BLaER1 (cell line): ENCODE results near the gene NMD3.

Experiments
- H3K27ac ChIP-seq: shearing (Covaris generic); formaldehyde crosslinking; 2 replicates; pipeline ENCODE4 v1.8.1; 2022
- H3K27me3 ChIP-seq: shearing (Covaris generic); formaldehyde crosslinking; 2 replicates; pipeline ENCODE4 v1.8.1; 2022
- H3K36me3 ChIP-seq: shearing (Covaris generic); formaldehyde crosslinking; 2 replicates; pipeline ENCODE4 v1.8.1; 2022
- H3K4me1 ChIP-seq: shearing (Covaris generic); formaldehyde crosslinking; 2 replicates; pipeline ENCODE4 v1.8.1; 2022
- H3K4me2 ChIP-seq: shearing (Covaris generic); formaldehyde crosslinking; 2 replicates; pipeline ENCODE4 v1.8.1; 2022
- H3K4me3 ChIP-seq: shearing (Covaris generic); formaldehyde crosslinking; 2 replicates; pipeline ENCODE4 v1.8.1; 2022
- H3K9ac ChIP-seq: shearing (Covaris generic); formaldehyde crosslinking; 2 replicates; pipeline ENCODE4 v1.8.1; 2022
- H3K9me3 ChIP-seq: shearing (Covaris generic); formaldehyde crosslinking; 2 replicates; pipeline ENCODE4 v1.8.1; 2022
- H4K20me1 ChIP-seq: shearing (Covaris generic); formaldehyde crosslinking; 2 replicates; pipeline ENCODE4 v1.8.1; 2022
- Cebpa-rat ChIP-seq: shearing (Covaris generic); IDR thresholded peaks from 2 replicates; pipeline ENCODE4 v1.8.1; 2022

NMD3 gene

GRCh38 chr3:161253711-161254110 lies 32.6 kb downstream of the NMD3 start:
- H3K4me2 ChIP-seq = no peak overlapping the region
- no peak overlapping the region for H3K9ac ChIP-seq
- TF ChIP-seq Cebpa-rat = no peak
- no peaks in the 10 kb centered on the region for H4K20me1 ChIP-seq
- H3K27me3 ChIP-seq = no peaks in the 10 kb centered on the region
- no peaks in the 10 kb centered on the region for H3K4me1 ChIP-seq
- H3K4me3 ChIP-seq = no peak overlapping the region
- H3K36me3 ChIP-seq = peaks cover 87% of the 10 kb centered on the region
- no peaks in the 10 kb centered on the region for H3K9me3 ChIP-seq
- no peak overlapping the region for H3K27ac ChIP-seq

GRCh38 chr3:161254861-161255260 lies 33.8 kb downstream of the NMD3 start:
- TF ChIP-seq Cebpa-rat = no peak
- Histone ChIP-seq H3K9ac (no peak overlapping the region), H3K4me2 (no peak overlapping the region), H3K9me3 (no peaks in the 10 kb centered on the region), H3K27me3 (no peaks in the 10 kb centered on the region), H3K36me3 (peaks cover 79% of the 10 kb centered on the region), H3K4me1 (no peaks in the 10 kb centered on the region), H3K4me3 (no peak overlapping the region), H4K20me1 (no peaks in the 10 kb centered on the region), H3K27ac (no peak overlapping the region)

- 0 out of 2 replicates have a peak, but pooled peaks cover 5% of the 10 kb centered on the region for H3K4me1 ChIP-seq
- peaks cover 33% of the 10 kb centered on the region for H3K9me3 ChIP-seq
- H3K27me3 ChIP-seq = no peaks in the 10 kb centered on the region
- no peak overlapping the region for H3K4me3 ChIP-seq
- no peak overlapping the region for H3K4me2 ChIP-seq
- no peak for TF ChIP-seq Cebpa-rat
- H3K36me3 ChIP-seq = peaks cover 33% of the 10 kb centered on the region
- H3K27ac ChIP-seq = no peak overlapping the region
- no peaks in the 10 kb centered on the region for H4K20me1 ChIP-seq
- no peak overlapping the region for H3K9ac ChIP-seq
Observed at GRCh38 chr3:161263057-161263456, 41.9 kb downstream of the NMD3 start.

DNA sequence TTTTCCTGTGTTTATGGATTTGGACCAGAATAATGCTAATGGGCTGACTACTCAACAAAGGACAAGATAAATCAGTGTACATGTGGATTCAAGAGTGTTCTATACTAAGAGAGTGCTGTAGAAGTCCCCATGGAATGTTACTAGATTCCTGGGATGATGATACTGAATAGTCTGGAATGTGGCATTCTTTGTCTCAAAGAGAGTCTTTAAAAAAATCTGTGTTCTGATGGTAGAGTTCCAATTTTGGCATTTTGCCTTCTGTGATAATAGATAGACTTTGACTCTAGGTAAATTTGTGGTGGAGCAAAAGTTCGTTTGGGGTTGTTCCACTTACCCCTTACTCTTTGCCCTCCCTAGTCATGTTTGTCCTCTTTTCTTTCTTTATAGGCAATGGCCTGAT lies 43.7 kb downstream of the NMD3 start:
- H3K27ac ChIP-seq = no peak overlapping the region

GRCh38 chr3:161265916-161266571 lies 44.9 kb downstream of the NMD3 start:
- H3K4me1 ChIP-seq = 0 out of 2 replicates have a peak, but pooled peaks cover 5% of the 10 kb centered on the region
- H3K4me2 ChIP-seq = no peak overlapping the region
- H3K4me3 ChIP-seq = no peak overlapping the region
- H3K9ac ChIP-seq = no peak overlapping the region
- H3K27me3 ChIP-seq = no peaks in the 10 kb centered on the region
- TF ChIP-seq Cebpa-rat = no peak
- peaks cover 22% of the 10 kb centered on the region for H3K9me3 ChIP-seq
- no peak overlapping the region for H3K27ac ChIP-seq
- H4K20me1 ChIP-seq = no peaks in the 10 kb centered on the region
- H3K36me3 ChIP-seq = peaks cover 28% of the 10 kb centered on the region

More for the DNA sequence above, 43.7 kb downstream of the NMD3 start:
- Histone ChIP-seq H3K9ac (no peak overlapping the region), H3K4me2 (no peak overlapping the region), H3K27me3 (no peaks in the 10 kb centered on the region), H3K9me3 (peaks cover 33% of the 10 kb centered on the region), H4K20me1 (no peaks in the 10 kb centered on the region), H3K36me3 (peaks cover 32% of the 10 kb centered on the region), H3K4me1 (0 out of 2 replicates have a peak, but pooled peaks cover 5% of the 10 kb centered on the region), H3K4me3 (no peak overlapping the region)
- no peak for TF ChIP-seq Cebpa-rat

- H3K36me3 ChIP-seq = peaks cover 28% of the 10 kb centered on the region
- H3K27ac ChIP-seq = no peak overlapping the region
- H3K4me2 ChIP-seq = no peak overlapping the region
- peaks cover 20% of the 10 kb centered on the region for H3K9me3 ChIP-seq
- no peaks in the 10 kb centered on the region for H3K27me3 ChIP-seq
- H3K4me3 ChIP-seq = no peak overlapping the region
- no peak overlapping the region for H3K9ac ChIP-seq
- TF ChIP-seq Cebpa-rat = no peak
- 0 out of 2 replicates have a peak, but pooled peaks cover 5% of the 10 kb centered on the region for H3K4me1 ChIP-seq
- no peaks in the 10 kb centered on the region for H4K20me1 ChIP-seq
Observed at GRCh38 chr3:161266731-161267150, 45.6 kb downstream of the NMD3 start.

- no peak for TF ChIP-seq Cebpa-rat
- Histone ChIP-seq H3K4me3 (no peak overlapping the region), H3K27ac (no peak overlapping the region), H3K9me3 (peaks cover 20% of the 10 kb centered on the region), H3K4me2 (no peak overlapping the region), H3K27me3 (no peaks in the 10 kb centered on the region), H3K9ac (no peak overlapping the region), H3K36me3 (peaks cover 28% of the 10 kb centered on the region), H4K20me1 (no peaks in the 10 kb centered on the region), H3K4me1 (0 out of 2 replicates have a peak, but pooled peaks cover 5% of the 10 kb centered on the region)
Observed at GRCh38 chr3:161267646-161268045, 46.5 kb downstream of the NMD3 start.

DNA sequence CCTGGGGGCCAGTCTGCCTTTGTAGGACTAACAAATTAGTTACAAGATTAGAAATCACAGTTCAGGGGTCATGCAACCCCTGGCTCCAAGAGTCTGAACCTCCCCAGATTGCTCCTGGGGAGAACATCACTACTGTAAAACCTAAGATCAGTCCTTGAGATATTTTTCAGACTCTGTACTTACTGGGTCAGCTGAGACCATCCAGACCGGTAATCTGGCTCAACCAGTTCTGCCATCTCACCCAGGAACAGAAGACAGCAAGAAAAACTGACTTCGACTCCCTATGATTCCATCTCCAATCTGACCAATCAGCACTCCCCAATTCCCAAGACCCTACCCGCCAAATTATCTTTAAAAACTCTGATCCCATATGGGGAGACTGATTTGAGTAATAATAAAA lies 47.5 kb downstream of the NMD3 start:
- Histone ChIP-seq H3K4me1 (no peaks in the 10 kb centered on the region), H3K4me3 (no peak overlapping the region), H3K27me3 (no peaks in the 10 kb centered on the region), H3K36me3 (peaks cover 21% of the 10 kb centered on the region), H4K20me1 (no peaks in the 10 kb centered on the region), H3K9ac (no peak overlapping the region), H3K27ac (no peak overlapping the region), H3K9me3 (peaks cover 13% of the 10 kb centered on the region; the same call in 1 of the 2 replicates), H3K4me2 (no peak overlapping the region)
- no peak for TF ChIP-seq Cebpa-rat

DNA sequence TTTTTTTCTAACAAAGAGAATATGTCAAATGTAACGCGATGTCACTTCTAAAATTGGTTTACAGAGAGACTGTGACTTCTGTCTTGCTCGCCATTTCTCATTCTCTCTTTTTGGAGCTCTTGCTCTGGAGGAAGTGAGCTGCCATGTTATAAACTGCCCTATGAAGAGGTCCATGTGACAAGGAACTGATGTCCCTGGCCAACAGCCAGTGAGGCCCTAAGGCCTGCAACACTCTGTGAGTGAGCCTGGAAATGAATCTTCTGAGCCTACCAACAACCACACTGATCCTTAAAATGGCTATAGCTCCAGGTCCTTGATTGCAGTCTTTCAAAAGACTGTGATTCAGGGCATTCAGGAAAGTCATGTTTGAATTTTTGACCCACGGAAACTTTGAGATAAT lies 49.9 kb downstream of the NMD3 start:
- no peaks in the 10 kb centered on the region for H3K27me3 ChIP-seq
- peaks cover 11% of the 10 kb centered on the region; the same call in 1 of the 2 replicates for H3K36me3 ChIP-seq
- no peaks in the 10 kb centered on the region for H3K9me3 ChIP-seq
- no peak for TF ChIP-seq Cebpa-rat
- no peak overlapping the region for H3K4me3 ChIP-seq
- H3K9ac ChIP-seq = no peak overlapping the region
- no peaks in the 10 kb centered on the region for H4K20me1 ChIP-seq
- no peak overlapping the region for H3K27ac ChIP-seq
- H3K4me2 ChIP-seq = no peak overlapping the region
- H3K4me1 ChIP-seq = no peaks in the 10 kb centered on the region

DNA sequence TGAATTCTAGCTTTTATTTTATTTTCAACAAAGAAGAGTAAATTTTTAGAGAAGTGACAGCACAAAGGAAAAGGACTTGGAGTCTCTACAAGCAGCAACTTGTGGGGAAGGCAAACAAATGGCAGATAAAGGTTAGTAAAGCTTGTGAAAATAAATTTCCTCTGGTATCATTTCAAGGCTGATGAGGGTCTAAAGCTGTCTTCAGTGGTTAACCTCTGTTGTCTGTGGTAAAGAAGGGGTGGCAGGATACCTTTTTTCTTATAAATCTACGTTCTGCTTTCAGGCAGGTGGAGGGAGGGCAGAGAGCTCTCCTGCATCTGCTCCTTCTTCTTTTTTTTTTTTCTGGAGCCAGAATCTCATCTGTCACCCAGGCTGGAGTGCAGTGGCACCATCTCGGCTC lies 50.5 kb downstream of the NMD3 start:
- Histone ChIP-seq H3K4me2 (no peak overlapping the region), H3K36me3 (peaks cover 17% of the 10 kb centered on the region; the same call in 1 of the 2 replicates), H3K27ac (no peak overlapping the region), H3K4me3 (no peak overlapping the region), H3K27me3 (no peaks in the 10 kb centered on the region), H3K4me1 (no peaks in the 10 kb centered on the region), H3K9ac (no peak overlapping the region), H4K20me1 (no peaks in the 10 kb centered on the region), H3K9me3 (no peaks in the 10 kb centered on the region)
- TF ChIP-seq Cebpa-rat = no peak
